Measurements from ENCODE around the gene KRTAP13-3. TPM values are rescaled to one million over a fixed set of nuclear protein-coding genes. Genes with fewer than 3 reads are reported as not detected.

The KRTAP13-3 gene, protein sequence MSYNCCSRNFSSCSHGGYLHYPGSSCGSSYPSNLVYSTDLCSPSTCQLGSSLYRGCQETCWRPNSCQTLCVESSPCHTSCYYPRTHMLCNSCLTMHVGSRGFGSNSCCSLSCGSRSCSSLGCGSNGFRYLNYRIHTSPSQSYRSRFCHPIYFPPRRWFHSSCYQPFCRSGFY
- total RNA-seq, result not detected

DNA sequence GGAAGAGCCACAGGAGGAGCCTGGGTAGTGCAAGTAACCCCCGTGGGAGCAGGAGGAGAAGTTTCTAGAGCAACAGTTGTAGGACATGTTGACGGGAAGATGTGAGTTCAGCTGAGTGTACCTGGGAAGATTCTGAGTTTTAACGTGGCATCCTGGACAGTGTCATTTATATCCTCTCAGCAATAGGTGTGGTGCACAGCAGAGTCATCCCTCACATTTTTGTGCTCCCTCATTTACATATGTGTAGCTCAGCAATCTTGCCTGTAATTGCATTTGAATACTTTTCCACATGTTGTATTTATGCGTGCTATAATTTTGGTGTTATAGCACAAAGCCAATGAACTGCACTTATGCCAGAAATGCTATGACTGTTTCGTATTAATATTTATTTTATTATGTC, at the start of gene KRTAP13-3:
TSS of gene KRTAP13-3 (minus strand) at position 101 of the 400 bp plus-strand sequence. CDS start at position 87, 14 bp downstream.
- DNase-seq (no peak), ATAC-seq (no peak)
- TF ChIP-seq POLR2A (IDR thresholded peaks at IDR 0.05), result no peak
- TF ChIP-seq, protein P1, sequence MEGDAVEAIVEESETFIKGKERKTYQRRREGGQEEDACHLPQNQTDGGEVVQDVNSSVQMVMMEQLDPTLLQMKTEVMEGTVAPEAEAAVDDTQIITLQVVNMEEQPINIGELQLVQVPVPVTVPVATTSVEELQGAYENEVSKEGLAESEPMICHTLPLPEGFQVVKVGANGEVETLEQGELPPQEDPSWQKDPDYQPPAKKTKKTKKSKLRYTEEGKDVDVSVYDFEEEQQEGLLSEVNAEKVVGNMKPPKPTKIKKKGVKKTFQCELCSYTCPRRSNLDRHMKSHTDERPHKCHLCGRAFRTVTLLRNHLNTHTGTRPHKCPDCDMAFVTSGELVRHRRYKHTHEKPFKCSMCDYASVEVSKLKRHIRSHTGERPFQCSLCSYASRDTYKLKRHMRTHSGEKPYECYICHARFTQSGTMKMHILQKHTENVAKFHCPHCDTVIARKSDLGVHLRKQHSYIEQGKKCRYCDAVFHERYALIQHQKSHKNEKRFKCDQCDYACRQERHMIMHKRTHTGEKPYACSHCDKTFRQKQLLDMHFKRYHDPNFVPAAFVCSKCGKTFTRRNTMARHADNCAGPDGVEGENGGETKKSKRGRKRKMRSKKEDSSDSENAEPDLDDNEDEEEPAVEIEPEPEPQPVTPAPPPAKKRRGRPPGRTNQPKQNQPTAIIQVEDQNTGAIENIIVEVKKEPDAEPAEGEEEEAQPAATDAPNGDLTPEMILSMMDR (IDR thresholded peaks at IDR 0.05), result no peak
- no peaks in the 10 kb centered on the region for H3K4me1 ChIP-seq
- intact Hi-C loops (cut with DNase I), result no loop called here
- H3K27me3 ChIP-seq, result no peaks in the 10 kb centered on the region
- no peak within 1 kb of the TSS for H3K27ac ChIP-seq
- no peak within 1 kb of the TSS for H3K4me3 ChIP-seq
- WGBS, 2 donors, result 67 to 72% methylated on average over 5 of the region's 5 CpGs
- H3K36me3 ChIP-seq (replicated peaks in 1 of 2; ENCODE audit: insufficient read depth in 1 of 2, low read depth in 2 of 2), result no peaks in the 10 kb centered on the region
- no peaks in the 10 kb centered on the region for H3K9me3 ChIP-seq

DNA sequence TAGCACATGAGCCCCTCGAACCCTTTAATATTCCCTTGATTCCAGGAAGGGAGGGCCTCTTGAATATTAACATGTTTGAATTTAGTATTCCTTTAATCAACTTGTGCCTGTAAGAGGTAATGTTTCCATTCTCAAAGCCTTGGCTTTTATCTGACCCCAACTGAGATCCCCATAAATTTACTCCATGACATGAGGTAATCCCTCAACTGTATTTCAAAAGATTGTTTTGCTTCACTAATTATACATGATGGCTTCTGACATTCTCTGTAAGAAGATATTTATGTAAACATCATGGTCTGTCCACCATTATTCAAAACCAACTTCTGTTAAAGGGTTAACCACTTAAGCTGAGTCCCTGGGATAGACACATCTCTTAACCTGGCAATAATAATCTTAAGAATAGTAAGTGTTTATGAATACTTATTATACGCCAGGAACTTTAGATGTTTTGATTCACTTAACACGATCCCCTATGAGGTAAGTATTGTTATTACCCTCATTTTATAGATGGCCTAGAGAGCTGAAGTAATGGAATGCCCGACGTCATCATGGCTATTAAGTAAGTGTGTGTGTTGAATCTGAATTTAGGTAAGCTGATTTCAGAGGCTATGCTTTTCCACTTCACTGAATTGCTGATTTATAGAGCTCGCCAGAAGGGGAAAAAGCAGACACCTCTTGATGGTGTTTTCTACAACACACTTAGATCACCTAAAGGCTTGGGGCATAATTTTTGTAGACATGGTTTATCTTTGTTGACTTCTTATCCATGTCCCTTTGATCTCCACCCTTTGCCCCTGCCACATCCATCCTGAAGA, 43.4 kb upstream of the KRTAP13-3 start:
- intact Hi-C loops (cut with DNase I), result no loop called here
- no peaks in the 10 kb centered on the region for H3K9me3 ChIP-seq
- no peaks in the 10 kb centered on the region for H3K27me3 ChIP-seq
- WGBS, 2 donors, result 47 to 67% methylated on average over 6 of the region's 6 CpGs
- TF ChIP-seq, protein P1 (IDR thresholded peaks at IDR 0.05), result no peak
- TF ChIP-seq POLR2A (IDR thresholded peaks at IDR 0.05), result no peak
- H3K27ac ChIP-seq, result no peak overlapping the region
- DNase-seq (no peak), ATAC-seq (no peak)
- H3K4me3 ChIP-seq, result no peak overlapping the region
- no peaks in the 10 kb centered on the region for H3K4me1 ChIP-seq
- H3K36me3 ChIP-seq (replicated peaks in 1 of 2; ENCODE audit: insufficient read depth in 1 of 2, low read depth in 2 of 2), result no peaks in the 10 kb centered on the region

DNA sequence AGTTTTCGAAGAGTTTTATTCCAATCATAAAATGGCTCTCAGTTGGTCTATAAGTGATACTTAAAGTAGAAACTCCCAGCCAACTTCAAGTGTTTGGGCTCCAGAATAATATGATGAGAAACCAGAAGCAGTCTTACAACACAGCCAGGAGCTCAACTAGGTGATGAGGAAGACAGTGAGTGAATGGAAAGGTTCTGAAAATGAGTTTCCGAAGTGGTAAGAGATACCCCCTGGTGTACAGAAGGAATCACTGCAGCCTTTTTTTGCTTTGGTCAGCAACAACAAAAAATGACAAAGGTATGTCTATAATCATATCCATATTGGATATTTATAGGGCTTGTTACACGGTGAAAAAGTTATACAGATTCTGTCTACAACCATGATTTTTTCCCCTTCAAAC, 38.0 kb upstream of the KRTAP13-3 start:
- ATAC-seq, result no peak
- no peaks in the 10 kb centered on the region for H3K4me1 ChIP-seq
- no peaks in the 10 kb centered on the region for H3K9me3 ChIP-seq
- no peak overlapping the region for H3K27ac ChIP-seq
- no peak for TF ChIP-seq POLR2A (IDR thresholded peaks at IDR 0.05)
- TF ChIP-seq, protein P1 (IDR thresholded peaks at IDR 0.05), result peak in 4 of 7 experiments; percentile 26 to 36 (median 32)
- intact Hi-C loops (cut with DNase I), result no loop called here
- WGBS, 2 donors, result 23 to 32% methylated on average over 3 of the region's 3 CpGs
- H3K36me3 ChIP-seq (replicated peaks in 1 of 2; ENCODE audit: insufficient read depth in 1 of 2, low read depth in 2 of 2), result no peaks in the 10 kb centered on the region
- DNase-seq, result no peak
- no peak overlapping the region for H3K4me3 ChIP-seq
- no peaks in the 10 kb centered on the region for H3K27me3 ChIP-seq

DNA sequence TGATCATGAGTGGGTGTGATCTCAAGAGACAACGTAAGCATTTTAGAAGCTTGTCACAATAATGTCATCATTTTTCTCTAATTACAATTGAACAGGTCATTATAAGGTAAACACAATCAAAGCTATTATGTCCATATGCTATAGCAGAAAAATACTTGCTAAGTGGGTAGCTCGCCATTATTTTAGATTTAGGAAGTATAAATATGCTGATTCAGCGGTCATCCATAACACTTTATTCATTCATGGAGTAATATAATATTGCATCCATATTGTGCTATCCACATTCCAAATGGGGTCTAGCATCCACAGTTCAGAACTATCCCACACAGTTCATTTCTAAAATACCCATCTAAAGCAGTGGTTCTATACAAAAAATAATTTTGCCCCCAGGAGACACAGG, 22.8 kb upstream of the KRTAP13-3 start:
- Histone ChIP-seq H3K27ac (no peak overlapping the region), H3K4me1 (no peaks in the 10 kb centered on the region), H3K4me3 (no peak overlapping the region), H3K36me3 (replicated peaks in 1 of 2; ENCODE audit: insufficient read depth in 1 of 2, low read depth in 2 of 2) (no peaks in the 10 kb centered on the region), H3K9me3 (no peaks in the 10 kb centered on the region), H3K27me3 (no peaks in the 10 kb centered on the region)
- WGBS, 2 donors, result 77 to 85% methylated on average over 3 of the region's 3 CpGs
- ATAC-seq, result no peak
- intact Hi-C loops (cut with DNase I), result no loop called here
- DNase-seq, result no peak
- TF ChIP-seq, protein P1 (IDR thresholded peaks at IDR 0.05), result no peak
- no peak for TF ChIP-seq POLR2A (IDR thresholded peaks at IDR 0.05)

Data from body of pancreas (tissue), 4 donors.